Measurements from ENCODE around the gene IER3. TPM values are rescaled to one million over a fixed set of nuclear protein-coding genes. Genes with fewer than 3 reads are reported as not detected.
"Not testable (repeated sequence)": the region's sequence is repeated elsewhere in the genome, so short reads cannot be mapped to it uniquely, and the experiment has no call there.

Gene IER3
- polyA plus RNA-seq, 3 donors = 21.0 to 21.8 (median 21.2) TPM

DNA sequence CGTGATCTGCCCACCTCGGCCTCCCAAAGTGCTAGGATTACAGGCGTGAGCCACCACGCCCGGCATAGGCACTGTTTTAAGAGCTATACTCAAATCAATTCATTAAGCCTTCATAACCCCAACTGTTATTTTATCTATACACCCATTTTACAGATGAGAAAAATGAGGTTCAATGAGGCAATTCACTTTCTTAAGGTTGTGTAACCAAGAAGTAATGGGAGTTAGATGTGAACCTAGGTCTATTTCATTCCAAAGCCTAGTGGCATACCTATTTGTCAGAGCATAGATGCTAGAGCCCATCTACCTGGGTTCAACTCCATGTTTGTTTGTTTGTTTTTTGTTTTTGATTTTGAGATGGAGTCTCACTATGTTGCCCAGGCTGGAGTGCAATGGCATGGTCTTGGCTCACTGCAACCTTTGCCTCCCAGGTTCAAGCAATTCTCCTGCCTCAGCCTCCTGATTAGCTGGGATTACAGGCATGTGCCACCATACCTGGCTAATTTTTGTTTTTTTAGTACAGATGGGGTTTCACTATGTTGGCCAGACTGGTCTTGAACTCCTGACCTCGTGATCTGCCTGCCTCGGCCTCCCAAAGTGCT, 12.2 kb upstream of the IER3 start:
- DNase-seq = not testable (repeated sequence)

DNA sequence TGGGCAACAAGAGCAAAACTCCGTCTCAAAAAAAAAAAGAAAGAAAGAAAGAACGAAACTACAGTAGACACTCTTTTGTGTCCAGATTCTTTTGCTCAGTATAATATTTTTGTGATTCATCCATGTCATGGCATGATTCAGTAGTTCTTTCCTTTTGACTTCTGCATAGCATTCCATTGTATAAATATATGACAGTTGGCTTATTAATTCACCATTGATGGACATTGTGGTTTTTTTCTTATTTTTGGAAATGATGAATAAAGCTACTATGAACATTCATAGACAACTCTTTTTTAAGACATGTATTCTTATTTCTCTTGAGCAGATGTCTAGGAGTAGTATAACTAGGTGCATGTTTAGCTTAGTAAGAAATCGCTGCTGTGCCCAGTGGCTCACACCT, 10.3 kb upstream of the IER3 start:
- no peak for DNase-seq

DNA sequence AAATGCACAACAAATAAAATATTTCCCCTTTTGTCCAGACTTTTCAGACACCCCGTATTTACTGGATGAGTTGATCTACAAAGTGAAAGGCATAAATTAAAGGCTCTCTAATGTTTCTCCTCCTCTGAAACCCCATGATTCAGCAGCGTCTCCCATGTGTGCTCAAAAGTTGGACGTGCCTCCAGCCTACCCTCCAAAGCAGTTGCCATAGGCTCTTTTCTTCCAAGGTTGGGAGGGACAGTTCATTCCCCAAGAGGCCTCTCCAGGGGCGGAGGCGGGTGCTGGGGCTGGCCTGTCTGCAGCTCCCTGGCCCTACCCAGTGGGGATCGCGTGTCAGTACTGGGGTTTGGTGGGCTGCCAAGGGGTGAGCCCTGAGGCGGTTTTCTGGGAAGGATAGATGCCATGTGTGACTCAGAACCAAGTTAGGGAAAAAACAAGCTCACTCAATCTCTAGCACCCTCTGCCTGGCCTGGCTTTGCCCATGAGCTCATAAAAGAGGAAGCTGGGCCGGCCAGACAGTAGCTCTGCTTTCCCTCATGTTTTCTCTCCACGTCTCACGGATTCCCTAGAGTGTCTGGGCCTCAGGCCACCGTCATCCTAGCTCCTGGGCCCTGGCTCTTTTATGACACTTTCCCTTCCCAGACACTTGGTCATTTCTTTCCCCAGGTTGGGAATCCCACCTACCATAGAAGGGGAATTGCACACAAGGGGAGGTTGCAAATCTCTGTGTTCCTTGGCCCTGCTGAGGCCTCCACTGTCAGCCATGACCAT, 8.0 kb upstream of the IER3 start:
- DNase-seq = no peak

DNA sequence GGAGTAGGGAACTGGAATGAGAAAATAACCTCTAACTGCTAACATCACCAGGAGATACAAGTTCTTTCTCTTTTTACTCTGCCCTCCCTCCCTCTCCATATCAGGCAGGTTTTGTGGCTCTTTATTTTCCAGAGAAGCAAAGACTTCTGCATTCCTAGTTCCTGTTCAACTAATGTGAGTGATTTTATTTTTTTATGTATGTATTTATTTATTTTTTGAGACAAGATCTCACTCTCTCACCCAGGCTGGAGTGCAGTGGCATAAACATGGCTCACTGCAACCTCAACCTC, 6.0 kb upstream of the IER3 start:
- DNase-seq = no peak

DNA sequence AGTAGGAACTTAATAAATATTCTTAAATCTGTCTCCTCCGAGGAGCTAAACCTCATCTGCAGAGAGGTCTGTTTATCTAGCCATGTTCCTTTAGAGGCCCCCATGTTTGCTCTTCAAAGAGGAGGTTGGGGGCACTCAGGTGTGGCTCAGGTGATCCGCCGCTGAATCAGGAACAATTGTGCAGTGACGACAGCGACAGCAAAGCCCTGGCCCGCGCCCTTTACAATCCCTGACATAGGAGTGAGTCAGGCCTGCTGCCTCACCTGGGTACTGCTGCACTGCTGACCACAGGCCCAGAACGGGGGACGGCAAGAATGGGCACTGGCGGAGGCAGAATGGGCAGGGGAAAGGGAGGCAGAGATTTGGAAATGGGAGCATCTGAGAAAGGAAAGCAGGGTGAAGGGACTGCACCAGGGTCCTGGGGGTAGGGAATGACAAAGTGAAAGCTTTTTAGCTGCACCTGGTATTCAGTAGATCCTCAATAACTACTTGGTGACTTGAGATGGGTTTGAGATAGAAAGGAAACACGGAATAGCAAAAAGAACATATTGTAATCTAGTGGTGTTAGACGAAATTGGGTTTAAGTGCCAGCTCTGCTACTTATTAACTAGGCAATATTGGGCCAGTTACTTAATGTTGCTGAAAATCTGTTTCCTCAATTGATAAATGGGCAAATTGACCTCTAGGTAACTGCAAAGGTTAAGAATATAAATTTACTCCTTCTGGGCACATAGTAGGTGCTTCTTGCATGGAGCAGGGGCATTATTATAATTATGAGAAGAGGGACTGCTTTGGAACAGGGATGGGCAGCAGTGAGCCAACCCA, 5.4 kb upstream of the IER3 start:
- DNase-seq = no peak

DNA sequence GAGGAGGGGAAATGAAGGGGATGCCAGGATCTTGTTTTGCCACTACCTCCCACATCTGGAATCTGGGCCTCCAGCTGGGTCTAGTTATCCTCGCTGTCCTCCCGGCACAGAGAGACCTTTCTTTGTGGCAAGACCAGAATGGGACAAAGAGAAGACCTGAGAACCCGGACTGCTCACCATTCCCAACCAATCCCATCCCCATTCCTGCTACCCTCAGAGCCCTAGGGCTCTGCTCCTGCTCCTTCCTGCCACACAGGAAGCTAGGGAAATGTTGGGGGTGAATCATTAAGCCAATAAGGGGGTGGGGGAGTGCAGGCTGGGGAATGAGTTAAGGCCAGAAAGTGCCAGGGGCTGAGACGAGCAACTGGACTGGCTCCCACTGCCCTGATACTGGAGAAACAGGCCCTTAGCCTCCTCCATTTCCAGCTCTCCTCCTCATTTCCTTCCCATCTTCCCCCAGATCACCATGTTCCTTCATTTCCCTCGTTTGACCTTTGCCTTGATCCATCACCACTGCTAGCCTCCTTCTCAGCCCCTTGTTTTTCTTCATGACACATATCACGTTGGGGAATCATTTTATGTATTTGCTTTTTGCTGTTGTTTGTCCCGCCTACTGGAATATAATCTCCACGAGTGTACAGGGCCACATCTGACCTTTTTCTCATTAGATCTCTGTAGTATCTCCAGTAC, 4.6 kb upstream of the IER3 start:
- no peak for DNase-seq

DNA sequence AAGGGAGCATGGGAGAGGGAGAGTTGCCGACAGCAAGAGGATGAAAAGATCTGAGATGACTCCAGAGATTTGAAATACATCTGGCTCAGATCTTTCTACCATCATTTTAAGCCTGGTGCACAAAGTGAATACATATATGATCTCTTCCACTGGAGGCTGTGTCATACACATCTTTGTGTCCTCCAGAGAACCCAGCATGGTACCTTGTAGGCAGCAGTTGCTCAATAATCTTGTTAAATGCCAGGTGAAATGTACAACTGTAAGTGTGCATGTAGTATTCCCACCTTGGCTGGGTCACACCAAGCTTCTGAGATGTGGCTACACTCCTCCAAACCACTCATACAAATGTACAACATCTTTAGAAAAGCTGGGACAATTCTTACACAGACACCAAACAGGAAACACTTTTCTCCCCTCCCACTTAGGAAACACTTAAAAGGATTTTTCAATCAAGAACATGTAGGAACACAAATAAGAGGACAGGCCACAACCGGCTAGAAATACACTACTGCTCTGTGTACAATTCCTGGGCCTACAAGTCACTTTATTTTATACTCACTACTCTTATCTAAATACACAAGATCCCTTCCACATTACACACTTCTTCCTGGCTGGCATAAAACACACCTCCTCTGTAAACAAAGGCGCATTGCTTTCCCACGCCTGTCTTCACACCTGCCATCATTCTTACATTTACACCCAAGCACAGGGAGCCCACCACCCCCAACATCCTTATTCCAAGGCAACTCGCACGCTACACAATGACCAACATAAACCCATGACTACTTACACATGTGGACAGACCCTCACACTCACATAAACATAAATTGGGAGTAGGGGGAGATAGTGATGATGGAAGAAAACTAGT, 3.8 kb upstream of the IER3 start:
- DNase-seq = no peak

DNA sequence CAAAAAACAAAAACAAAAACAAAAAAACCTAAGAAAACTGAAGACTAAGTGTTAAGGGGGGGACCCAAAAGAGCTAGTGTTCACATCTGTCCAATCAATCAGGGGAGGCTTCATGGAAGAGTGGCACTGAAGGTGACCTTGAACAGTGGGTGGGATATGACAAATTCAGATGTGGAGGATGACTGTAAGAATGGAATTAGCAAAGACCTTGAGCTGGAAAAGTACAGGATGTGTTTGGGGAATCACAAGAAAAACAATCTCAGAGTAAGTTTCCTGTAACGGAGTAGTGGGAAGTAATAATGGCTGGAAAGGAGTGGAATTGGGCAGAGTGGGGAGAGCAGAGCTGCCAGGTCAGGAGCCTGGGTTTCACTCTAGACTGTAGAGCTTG, 2.9 kb upstream of the IER3 start:
- no peak for DNase-seq

DNA sequence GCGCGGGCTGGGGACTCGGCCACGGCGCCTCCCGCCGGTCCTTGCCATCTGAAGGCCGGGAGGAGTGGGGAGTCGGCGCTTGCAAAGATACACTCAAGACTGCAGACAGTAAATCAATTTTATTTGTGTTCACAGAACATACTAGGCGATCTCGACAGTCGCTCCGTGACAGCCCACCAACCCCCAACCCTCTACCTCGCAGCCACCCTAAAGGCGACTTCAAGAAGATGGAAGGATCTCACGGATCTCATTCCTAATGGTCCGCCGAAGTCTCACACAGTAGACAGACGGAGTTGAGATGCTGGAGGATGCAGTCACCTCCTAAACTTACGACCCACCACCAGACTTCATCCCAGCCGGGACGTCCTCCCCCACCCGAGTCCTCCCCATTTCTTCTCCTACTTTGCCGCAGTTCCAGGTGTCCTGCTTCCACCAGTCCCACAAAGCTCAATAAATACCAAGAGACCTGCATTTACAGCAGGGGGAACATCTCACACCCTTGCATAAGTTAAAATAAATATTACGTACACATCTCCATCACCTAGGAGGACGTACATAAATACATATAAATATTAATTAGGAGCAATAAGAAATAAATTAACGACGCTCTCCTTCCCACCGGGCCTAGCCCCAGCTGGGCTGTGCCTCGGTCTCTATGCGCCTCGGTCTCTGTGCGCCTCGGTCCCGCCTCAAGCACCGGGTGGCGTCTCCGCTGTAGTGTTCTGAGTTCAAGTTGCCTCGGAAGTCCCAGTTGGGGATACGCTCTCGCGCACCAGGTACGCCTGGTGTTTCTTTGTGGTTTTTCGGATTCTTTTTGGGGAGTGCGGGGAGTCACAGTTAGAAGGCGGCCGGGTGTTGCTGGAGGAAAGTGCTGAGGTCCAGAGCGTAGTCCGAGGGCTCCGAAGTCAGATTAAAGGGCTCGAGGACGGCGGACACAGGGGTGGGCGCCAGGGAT, 971 bp downstream of the IER3 start:
- DNase-seq = no peak

DNA sequence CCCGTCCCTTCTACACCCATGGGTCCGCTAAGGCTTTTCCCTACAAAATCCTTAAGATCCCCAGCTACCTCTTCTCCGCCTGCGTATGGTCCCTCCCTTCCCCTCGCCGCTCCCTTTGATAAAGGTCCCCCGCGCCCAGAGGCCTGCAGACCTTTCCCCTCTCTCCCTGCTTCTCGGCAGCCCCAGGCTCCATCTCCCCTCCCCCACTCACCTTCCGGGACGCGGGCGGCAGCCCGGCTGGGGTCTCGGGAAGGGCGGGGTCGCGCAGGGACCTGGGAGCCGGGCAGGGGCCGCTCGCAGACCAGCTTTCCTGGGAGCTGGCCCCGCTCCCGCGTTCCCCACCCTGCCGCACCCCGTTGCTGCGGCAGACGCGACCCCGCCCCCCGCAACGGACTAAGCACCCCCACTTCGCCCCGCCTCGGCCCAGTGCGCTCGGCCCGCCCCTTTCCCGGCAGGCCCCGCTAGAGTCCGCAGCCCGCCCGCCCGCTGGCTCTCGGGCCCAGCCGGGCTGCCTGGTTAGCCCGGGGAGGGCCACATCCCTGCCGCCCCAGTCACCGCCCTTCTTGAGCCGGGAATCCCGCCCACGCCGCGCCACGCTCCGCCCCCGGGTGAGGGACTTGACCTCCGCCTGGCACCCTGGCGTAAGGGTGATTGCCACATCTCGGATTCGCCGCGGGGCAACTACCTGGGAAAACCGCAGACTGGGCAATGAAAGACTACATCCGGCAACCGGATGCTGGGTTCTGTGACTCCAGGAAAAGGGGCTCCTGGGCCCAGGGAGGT, 1.8 kb downstream of the IER3 start, which contains the start of gene FLOT1:
Gene FLOT1, minus strand, starts transcription at position 372 of the 783 bp plus-strand sequence. CDS start 498 bp downstream, outside the sequence.
- peak; percentile 89 for DNase-seq

DNA sequence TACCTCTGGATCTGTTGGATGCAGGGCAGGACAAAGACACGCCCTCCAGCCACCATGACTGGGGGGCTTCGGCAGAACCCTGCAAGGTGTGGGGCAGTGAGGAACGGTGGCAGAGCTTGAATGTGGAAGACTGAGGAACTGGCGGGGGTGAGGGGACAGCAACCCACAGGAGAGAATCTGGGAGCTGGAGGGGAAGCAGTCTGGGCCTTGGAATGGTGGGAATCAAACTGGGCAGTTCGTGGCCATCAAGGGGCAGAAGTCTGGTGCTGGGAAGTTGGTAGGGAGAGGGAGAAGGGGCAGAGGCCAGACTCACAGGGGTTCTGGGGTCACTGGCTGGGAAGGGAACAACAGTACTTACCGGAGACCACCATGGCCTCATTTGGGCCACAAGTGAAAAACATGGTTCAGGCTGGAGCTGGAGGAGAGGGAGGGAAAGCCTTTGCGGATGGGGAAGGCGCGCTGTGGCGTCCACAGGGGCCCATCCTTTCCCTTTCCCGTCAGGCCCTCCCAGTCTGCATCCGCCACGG, 2.5 kb downstream of the IER3 start:
- DNase-seq = no peak

DNA sequence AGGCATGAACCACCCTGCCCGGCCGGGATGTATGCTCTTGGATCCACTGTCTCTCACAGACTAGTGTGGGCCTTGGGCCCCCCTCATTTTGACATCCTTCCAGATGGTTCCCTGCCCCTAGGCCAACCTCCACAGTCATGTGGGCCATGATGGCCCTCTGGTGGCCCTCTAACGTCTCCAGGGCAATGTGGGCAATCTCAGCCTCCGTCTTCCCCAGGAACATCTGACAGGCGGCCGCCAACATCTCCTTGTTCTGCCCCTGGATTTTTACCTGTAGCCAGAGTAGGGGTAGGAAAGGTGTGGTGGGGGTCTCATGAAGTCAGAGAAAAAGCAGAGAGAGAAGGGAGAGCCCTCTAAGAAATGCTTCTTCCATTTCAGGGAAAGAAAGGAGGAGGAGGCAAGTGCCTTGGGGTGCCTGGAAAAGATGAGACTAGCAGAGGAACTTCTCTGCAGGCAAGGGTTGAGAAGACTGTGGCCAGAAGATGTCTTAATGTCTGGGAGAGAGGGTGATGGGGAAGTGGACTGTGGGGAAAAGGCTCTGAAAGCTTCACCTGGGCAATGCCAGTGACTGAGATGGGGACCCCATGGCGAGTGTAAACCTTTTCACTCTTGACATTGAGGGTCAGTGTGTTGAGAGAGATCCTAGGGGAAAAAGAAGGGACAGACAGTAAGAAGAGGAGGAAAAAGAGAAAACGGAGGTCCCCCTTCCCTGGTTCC, 3.1 kb downstream of the IER3 start:
- no peak for DNase-seq

DNA sequence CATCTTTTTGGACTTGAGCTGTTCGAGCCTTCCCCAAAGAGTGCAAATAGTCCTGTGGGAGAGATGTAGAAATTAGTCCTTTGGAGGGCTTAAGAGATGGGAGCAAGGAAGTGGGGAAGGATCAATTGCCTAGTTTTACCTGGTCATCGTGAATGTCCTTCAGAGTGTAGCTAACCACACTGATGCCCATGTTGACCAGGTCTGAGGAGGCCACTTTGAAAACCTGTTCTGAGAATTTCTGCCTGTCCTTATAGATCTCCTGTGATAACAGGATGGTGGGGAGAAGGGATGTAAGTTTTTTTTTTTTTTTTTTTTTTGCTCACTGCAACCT, 3.8 kb downstream of the IER3 start:
- no peak for DNase-seq

DNA sequence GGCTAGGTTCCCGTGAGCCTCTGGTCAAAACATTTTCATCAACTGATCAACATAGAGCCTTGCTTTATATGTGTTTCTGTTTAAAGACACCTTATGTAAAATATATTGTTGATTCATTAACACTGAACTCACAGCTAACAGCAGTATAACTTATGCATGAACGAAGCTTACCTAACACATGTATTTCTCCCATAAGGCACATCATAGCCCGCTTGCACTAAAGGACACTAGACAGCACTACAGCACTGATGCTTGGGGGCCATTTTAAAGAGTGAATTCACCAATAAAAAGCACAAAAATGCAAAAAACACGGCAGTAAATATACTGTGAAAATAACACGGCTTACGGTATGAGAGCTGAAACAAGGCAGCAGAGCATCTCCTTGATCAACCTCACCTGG, 5.8 kb downstream of the IER3 start:
- DNase-seq = no peak

DNA sequence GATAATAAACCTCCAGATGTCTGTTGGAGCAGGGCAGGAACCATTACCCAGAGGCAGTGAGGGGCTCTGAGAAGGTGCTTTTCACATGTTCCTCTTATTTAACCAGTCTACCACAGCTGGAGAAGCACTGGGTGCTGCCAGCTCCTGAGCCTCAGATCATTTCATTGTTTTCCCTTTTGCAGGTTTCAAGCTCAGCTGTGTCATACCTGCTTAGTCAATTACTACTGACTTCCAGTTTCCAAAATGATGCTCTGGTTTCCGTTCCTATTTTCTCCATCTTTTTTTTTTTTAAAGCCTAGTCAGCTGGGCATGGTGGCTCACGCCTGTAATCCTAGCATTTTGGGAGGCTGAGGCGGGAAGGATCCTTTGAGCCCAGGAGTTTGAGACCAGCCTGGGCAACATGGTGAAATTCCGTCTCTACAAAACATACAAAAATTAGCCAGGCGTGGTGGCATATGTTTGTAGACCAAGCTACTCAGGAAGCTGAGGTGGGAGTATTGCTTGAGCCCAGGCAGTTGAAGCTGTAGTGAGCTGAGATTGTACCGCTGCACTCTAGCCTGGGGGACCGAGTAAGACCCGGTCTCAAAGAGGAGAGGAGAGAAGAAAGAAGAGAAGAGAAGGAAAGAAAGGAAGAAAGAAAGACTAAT, 8.6 kb downstream of the IER3 start:
- no peak for DNase-seq

DNA sequence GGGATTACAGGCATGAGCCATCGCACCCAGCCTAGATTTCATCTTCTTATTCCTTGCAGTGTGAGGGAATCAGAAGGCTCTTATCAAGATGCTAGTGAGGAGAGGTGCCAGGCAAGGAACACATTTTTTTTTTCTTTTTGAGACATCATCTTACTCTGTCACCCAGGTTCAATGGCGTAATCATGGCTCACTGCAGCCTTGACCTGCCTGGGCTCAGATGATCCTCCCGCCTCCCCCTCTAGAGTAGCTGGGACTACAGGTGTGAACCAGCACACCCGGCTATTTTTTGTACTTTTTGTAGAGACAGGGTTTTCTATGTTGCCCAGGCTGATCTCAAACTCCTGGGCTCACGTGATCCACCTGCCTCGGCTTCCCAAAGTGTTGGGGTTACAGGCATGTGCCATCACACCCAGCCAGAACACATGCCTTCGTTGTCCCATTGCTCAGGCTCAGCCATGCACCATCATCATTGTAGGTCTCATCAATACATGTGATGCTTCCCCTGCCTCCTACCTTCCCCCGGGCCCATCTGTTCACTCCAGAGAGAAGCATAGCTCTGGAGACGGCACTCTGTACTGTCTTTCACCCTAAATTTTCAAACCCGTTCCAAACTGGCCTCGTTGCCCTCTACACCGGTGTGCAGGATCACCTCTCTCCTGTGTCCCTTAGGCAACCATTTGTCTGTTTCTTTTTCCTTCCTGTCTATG, 12.0 kb downstream of the IER3 start:
- DNase-seq = no peak

All from renal pelvis (tissue), 4 donors.